Measurements from ENCODE around the gene TMEM242.

DNA sequence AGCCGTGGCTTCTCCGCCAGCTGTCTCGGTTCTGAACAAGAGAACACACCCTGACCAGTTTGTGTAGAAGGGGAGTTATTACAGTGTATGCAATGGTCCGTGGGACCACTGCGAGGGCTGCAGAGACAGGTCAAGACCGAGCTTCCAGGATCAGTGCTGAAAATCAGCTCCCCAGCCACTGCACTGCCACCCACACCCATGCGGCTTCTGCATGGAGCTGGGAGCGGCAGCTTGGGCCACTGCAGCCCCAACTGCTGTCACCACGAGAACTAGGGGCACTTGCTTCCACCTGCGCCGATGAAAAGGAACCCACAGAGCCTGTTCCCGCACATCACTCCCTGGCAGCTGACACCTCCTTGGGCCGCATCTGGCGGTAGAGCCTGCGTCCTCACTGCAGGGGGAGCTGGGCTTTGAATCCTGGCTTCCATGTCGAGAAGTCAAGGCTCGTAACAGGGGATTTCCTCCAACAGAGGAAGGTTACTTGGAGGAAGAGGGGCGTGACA, 56.2 kb downstream of the TMEM242 start:
- TF ChIP-seq, protein P1, sequence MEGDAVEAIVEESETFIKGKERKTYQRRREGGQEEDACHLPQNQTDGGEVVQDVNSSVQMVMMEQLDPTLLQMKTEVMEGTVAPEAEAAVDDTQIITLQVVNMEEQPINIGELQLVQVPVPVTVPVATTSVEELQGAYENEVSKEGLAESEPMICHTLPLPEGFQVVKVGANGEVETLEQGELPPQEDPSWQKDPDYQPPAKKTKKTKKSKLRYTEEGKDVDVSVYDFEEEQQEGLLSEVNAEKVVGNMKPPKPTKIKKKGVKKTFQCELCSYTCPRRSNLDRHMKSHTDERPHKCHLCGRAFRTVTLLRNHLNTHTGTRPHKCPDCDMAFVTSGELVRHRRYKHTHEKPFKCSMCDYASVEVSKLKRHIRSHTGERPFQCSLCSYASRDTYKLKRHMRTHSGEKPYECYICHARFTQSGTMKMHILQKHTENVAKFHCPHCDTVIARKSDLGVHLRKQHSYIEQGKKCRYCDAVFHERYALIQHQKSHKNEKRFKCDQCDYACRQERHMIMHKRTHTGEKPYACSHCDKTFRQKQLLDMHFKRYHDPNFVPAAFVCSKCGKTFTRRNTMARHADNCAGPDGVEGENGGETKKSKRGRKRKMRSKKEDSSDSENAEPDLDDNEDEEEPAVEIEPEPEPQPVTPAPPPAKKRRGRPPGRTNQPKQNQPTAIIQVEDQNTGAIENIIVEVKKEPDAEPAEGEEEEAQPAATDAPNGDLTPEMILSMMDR (IDR thresholded peaks at IDR 0.05; ENCODE audit: insufficient read depth, low read depth, low read length), result no peak
- TF ChIP-seq EZH2 (IDR thresholded peaks at IDR 0.05; ENCODE audit: insufficient read depth, low read length), result no peak

Measured in astrocyte (in vitro differentiated cells and primary cell).